ENCODE results near the gene CDC16.

- TF ChIP-seq CTCF (conservative IDR thresholded peaks at IDR 0.05) (no peak), ZFX (IDR thresholded peaks at IDR 0.05) (no peak)
Observed at GRCh38 chr13:114249077-114249476, 14.4 kb downstream of the CDC16 start.
